ENCODE results near the gene SLC10A3. TPM values are rescaled to one million over a fixed set of nuclear protein-coding genes. Genes with fewer than 3 reads are reported as not detected.

The SLC10A3 gene
- total and polyA plus RNA-seq, 11 donors: 8.3 to 50.6 (median 15.5) TPM

DNA sequence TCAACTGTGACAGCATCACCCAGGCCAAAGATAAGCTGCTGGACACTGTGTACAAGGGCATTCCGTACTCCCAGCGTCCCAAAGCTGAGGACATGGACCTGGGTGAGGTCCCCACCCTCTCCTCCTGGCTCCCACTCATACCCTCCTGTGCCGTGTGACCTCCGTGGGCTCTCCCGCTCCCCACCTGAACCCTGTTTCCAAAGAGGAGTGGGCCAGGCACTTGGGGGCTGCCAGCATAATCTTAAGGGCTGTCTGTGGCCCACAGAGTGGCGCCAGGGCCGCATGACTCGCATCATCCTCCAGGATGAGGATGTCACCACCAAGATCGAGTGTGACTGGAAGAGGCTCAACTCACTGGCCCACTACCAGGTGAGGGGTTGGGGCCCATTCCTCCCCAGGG lies 21.3 kb downstream of the SLC10A3 start:
- no peaks in the 10 kb centered on the region for H3K9me3 ChIP-seq
- no peak overlapping the region for H3K27ac ChIP-seq
- H3K4me3 ChIP-seq: no peak overlapping the region
- no peak for DNase-seq
- TF ChIP-seq POLR2A (IDR thresholded peaks at IDR 0.05): no peak
- TF ChIP-seq, protein P1, sequence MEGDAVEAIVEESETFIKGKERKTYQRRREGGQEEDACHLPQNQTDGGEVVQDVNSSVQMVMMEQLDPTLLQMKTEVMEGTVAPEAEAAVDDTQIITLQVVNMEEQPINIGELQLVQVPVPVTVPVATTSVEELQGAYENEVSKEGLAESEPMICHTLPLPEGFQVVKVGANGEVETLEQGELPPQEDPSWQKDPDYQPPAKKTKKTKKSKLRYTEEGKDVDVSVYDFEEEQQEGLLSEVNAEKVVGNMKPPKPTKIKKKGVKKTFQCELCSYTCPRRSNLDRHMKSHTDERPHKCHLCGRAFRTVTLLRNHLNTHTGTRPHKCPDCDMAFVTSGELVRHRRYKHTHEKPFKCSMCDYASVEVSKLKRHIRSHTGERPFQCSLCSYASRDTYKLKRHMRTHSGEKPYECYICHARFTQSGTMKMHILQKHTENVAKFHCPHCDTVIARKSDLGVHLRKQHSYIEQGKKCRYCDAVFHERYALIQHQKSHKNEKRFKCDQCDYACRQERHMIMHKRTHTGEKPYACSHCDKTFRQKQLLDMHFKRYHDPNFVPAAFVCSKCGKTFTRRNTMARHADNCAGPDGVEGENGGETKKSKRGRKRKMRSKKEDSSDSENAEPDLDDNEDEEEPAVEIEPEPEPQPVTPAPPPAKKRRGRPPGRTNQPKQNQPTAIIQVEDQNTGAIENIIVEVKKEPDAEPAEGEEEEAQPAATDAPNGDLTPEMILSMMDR (IDR thresholded peaks at IDR 0.05): no peak
- intact Hi-C loops (cut with DNase I): no loop called here
- H3K4me1 ChIP-seq: no peaks in the 10 kb centered on the region
- H3K36me3 ChIP-seq: peaks cover 0 to 60% (median 4%) of the 10 kb centered on the region in 9 donors
- 73 to 98% (median 87%) methylated on average over 5 to 9 of the region's 9 CpGs for WGBS, 4 donors
- no peak for ATAC-seq
- no peaks in the 10 kb centered on the region for H3K27me3 ChIP-seq

DNA sequence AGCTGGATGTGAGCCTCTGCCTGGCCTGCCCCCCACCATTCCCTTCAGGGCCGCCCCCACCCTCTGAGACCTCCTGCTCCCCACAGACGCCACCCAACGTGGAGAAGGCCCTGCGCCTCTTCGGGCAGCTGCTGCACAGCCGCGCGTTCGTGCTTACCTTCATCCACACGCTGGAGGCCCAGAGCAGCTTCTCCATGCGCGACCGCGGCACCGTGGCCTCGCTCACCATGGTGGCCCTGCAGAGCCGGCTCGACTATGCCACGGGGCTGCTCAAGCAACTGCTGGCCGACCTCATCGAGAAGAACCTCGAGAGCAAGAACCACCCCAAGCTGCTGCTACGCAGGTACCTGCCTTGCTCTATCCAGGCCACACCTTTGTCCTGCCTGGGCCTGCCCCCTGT lies 22.2 kb downstream of the SLC10A3 start:
- peaks cover 0 to 68% (median 4%) of the 10 kb centered on the region in 9 donors for H3K36me3 ChIP-seq
- TF ChIP-seq, protein P1 (IDR thresholded peaks at IDR 0.05): no peak
- TF ChIP-seq POLR2A (IDR thresholded peaks at IDR 0.05): no peak
- H3K4me3 ChIP-seq: no peak overlapping the region
- intact Hi-C loops (cut with DNase I): no loop called here
- ATAC-seq (no peak), DNase-seq (no peak)
- H3K9me3 ChIP-seq: no peaks in the 10 kb centered on the region
- H3K4me1 ChIP-seq: no peaks in the 10 kb centered on the region
- 95 to 99% (median 96%) methylated on average over 21 to 23 of the region's 23 CpGs for WGBS, 4 donors
- no peak overlapping the region for H3K27ac ChIP-seq
- no peaks in the 10 kb centered on the region for H3K27me3 ChIP-seq

DNA sequence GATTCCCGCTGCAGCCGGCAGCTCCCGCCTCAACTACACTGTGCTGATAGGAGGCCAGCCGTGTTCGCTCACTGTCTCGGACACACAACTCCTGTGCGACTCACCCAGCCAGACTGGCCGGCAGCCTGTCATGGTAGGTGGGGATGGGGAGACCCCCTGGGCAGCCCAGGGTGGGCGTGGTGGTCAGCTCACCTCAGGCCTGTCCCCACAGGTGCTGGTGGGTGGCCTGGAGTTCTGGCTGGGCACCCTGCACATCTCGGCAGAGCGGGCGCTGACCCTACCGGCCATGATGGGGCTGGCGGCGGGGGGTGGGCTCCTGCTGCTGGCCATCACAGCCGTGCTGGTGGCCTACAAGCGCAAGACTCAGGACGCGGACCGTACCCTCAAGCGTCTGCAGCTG lies 22.9 kb downstream of the SLC10A3 start:
- Histone ChIP-seq H3K36me3 (peaks cover 0 to 68% (median 4%) of the 10 kb centered on the region in 9 donors), H3K27ac (no peak overlapping the region), H3K9me3 (no peaks in the 10 kb centered on the region), H3K27me3 (no peaks in the 10 kb centered on the region), H3K4me3 (no peak overlapping the region), H3K4me1 (no peaks in the 10 kb centered on the region)
- DNase-seq (peak in 1 of 5 donors; percentile 33), ATAC-seq (no peak)
- intact Hi-C loops (cut with DNase I): no loop called here
- WGBS, 4 donors: 92 to 100% (median 97%) methylated on average over 5 to 21 of the region's 21 CpGs
- TF ChIP-seq, protein P1 (IDR thresholded peaks at IDR 0.05): no peak
- TF ChIP-seq POLR2A (IDR thresholded peaks at IDR 0.05): no peak

DNA sequence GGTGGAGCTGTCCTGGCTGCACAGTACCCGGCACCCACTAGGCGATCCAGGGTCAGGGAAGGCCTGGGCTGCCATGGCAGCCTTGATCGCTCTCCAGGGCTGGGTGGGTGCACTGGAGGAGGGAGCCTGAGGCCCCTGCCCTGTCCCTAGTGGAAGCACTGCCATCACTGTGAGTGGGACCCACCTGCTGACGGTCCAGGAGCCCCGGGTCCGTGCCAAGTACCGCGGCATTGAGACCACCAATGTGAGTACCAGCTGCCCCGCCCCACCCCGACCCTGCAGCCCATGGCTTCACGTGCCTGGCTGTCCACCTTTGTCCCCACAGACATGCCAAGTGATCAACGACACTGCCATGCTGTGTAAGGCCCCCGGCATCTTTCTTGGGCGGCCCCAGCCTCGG lies 23.5 kb downstream of the SLC10A3 start:
- DNase-seq (no peak), ATAC-seq (no peak)
- Histone ChIP-seq H3K4me1 (no peaks in the 10 kb centered on the region), H3K9me3 (no peaks in the 10 kb centered on the region), H3K27me3 (no peaks in the 10 kb centered on the region), H3K27ac (no peak overlapping the region), H3K36me3 (peaks cover 0 to 68% (median 4%) of the 10 kb centered on the region in 9 donors), H3K4me3 (no peak overlapping the region)
- no peak for TF ChIP-seq POLR2A (IDR thresholded peaks at IDR 0.05)
- TF ChIP-seq, protein P1 (IDR thresholded peaks at IDR 0.05): no peak
- intact Hi-C loops (cut with DNase I): no loop called here
- 78 to 96% (median 93%) methylated on average over 6 to 15 of the region's 15 CpGs for WGBS, 4 donors

All from heart left ventricle (tissue), 16 donors.